ENCODE results near the gene DCTN3. TPM values are rescaled to one million over a fixed set of nuclear protein-coding genes. Genes with fewer than 3 reads are reported as not detected.

Gene DCTN3
- total and polyA plus RNA-seq, 2 donors from 2014 or later: 92.0 to 175 TPM

GRCh38 chr9:34636791-34637355 lies 16.6 kb upstream of the DCTN3 start:
- FAIRE-seq: no peak
- intact Hi-C loops (cut with DNase I): no loop called here
- H3K27ac ChIP-seq (ENCODE audit: low read depth in 2 of 2, low read length in 2 of 2): peak overlapping the region in 1 of 2 donors; percentile 60
- peaks cover 0 to 21% (median 2%) of the 10 kb centered on the region in 3 donors for H3K4me1 ChIP-seq (ENCODE audit: control insufficient read depth in 2 of 3, insufficient read depth in 2 of 3, low read depth in 1 of 3, low read length in 3 of 3)
- no peaks in the 10 kb centered on the region for H3K27me3 ChIP-seq (ENCODE audit: control insufficient read depth, insufficient read depth, low read length)
- no peak for DNase-seq
- no peaks in the 10 kb centered on the region for H3K9me3 ChIP-seq (ENCODE audit: control insufficient read depth in 2 of 3, insufficient read depth in 1 of 3, low read length in 3 of 3)
- TF ChIP-seq, protein P1, sequence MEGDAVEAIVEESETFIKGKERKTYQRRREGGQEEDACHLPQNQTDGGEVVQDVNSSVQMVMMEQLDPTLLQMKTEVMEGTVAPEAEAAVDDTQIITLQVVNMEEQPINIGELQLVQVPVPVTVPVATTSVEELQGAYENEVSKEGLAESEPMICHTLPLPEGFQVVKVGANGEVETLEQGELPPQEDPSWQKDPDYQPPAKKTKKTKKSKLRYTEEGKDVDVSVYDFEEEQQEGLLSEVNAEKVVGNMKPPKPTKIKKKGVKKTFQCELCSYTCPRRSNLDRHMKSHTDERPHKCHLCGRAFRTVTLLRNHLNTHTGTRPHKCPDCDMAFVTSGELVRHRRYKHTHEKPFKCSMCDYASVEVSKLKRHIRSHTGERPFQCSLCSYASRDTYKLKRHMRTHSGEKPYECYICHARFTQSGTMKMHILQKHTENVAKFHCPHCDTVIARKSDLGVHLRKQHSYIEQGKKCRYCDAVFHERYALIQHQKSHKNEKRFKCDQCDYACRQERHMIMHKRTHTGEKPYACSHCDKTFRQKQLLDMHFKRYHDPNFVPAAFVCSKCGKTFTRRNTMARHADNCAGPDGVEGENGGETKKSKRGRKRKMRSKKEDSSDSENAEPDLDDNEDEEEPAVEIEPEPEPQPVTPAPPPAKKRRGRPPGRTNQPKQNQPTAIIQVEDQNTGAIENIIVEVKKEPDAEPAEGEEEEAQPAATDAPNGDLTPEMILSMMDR (IDR thresholded peaks at IDR 0.05; ENCODE audit: borderline replicate concordance, extremely low read depth, insufficient read depth): no peak
- peak overlapping the region; percentile 44 to 88 (median 73) for H3K4me3 ChIP-seq (ENCODE audit: low read length in 3 of 3)
- H3K36me3 ChIP-seq (ENCODE audit: control insufficient read depth in 2 of 3, insufficient read depth in 3 of 3, low read length in 3 of 3): peaks cover 2 to 7% (median 2%) of the 10 kb centered on the region in 3 donors
- peak overlapping the region; percentile 10 to 89 (median 55) for H3K9ac ChIP-seq (ENCODE audit: low read length in 3 of 3)

GRCh38 chr9:34635556-34635955 lies 15.3 kb upstream of the DCTN3 start:
- no peak overlapping the region for H3K9ac ChIP-seq (ENCODE audit: low read length in 3 of 3)
- no peak overlapping the region for H3K4me3 ChIP-seq (ENCODE audit: low read length in 3 of 3)
- H3K27me3 ChIP-seq (ENCODE audit: control insufficient read depth, insufficient read depth, low read length): peaks cover 2% of the 10 kb centered on the region
- no peak overlapping the region for H3K27ac ChIP-seq (ENCODE audit: low read depth in 2 of 2, low read length in 2 of 2)
- FAIRE-seq: no peak
- no peak for DNase-seq
- H3K4me1 ChIP-seq (ENCODE audit: control insufficient read depth in 2 of 3, insufficient read depth in 2 of 3, low read depth in 1 of 3, low read length in 3 of 3): peaks cover 0 to 21% (median 2%) of the 10 kb centered on the region in 3 donors
- intact Hi-C loops (cut with DNase I): no loop called here
- H3K36me3 ChIP-seq (ENCODE audit: control insufficient read depth in 2 of 3, insufficient read depth in 3 of 3, low read length in 3 of 3): peaks cover 2 to 7% (median 2%) of the 10 kb centered on the region in 3 donors
- TF ChIP-seq, protein P1 (IDR thresholded peaks at IDR 0.05; ENCODE audit: borderline replicate concordance, extremely low read depth, insufficient read depth): no peak
- no peaks in the 10 kb centered on the region for H3K9me3 ChIP-seq (ENCODE audit: control insufficient read depth in 2 of 3, insufficient read depth in 1 of 3, low read length in 3 of 3)

DNA sequence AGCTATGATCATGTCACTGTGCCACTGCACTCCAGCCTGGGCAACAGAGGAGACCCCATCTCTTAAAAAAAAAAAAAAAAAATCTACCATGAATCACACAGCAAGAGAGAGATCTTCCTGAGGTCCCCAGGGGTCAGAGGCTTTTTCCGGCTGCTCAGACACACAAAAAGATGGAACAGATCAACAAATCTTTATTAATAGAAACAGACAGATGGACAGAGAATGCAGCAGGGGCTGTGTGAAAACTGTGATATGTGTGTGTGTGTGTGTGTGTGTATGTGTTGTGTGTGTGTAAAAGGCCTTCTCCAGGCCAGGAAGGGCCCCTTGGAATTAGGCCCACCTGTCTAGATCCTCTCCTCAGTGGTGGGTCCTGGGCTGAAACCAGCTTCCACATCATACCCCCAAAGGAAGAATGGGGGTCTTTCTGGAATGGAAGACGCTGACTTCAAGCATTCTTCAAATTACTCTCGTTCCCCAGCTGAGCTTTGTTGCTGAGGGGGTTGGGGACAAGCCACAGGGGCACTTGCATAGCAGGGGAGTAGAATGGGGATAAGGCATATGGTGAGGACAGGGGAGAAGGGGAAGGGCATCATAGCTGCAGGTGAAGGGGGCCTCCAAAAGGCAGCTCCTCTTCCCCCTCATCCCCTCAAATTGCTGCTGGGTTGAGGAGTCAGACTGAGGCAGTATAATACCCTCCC lies 14.4 kb upstream of the DCTN3 start:
- H3K4me3 ChIP-seq (ENCODE audit: low read length in 3 of 3): no peak overlapping the region
- H3K4me1 ChIP-seq (ENCODE audit: control insufficient read depth in 2 of 3, insufficient read depth in 2 of 3, low read depth in 1 of 3, low read length in 3 of 3): peaks cover 0 to 21% (median 2%) of the 10 kb centered on the region in 3 donors
- TF ChIP-seq, protein P1 (IDR thresholded peaks at IDR 0.05; ENCODE audit: borderline replicate concordance, extremely low read depth, insufficient read depth): no peak
- H3K9me3 ChIP-seq (ENCODE audit: control insufficient read depth in 2 of 3, insufficient read depth in 1 of 3, low read length in 3 of 3): no peaks in the 10 kb centered on the region
- no peak overlapping the region for H3K27ac ChIP-seq (ENCODE audit: low read depth in 2 of 2, low read length in 2 of 2)
- H3K36me3 ChIP-seq (ENCODE audit: control insufficient read depth in 2 of 3, insufficient read depth in 3 of 3, low read length in 3 of 3): peaks cover 2 to 7% (median 2%) of the 10 kb centered on the region in 3 donors
- intact Hi-C loops (cut with DNase I): no loop called here
- FAIRE-seq (no peak), DNase-seq (no peak)
- H3K9ac ChIP-seq (ENCODE audit: low read length in 3 of 3): no peak overlapping the region
- peaks cover 4% of the 10 kb centered on the region for H3K27me3 ChIP-seq (ENCODE audit: control insufficient read depth, insufficient read depth, low read length)
